ENCODE results near the gene LRCH4. TPM values are rescaled to one million over a fixed set of nuclear protein-coding genes. Genes with fewer than 3 reads are reported as not detected.
A peak's percentile ranks its signal among the peaks of the same experiment; 100 is the strongest.

The LRCH4 gene
- total RNA-seq, 5 donors from 2014 or later (not counting 1 experiment from before 2014, with no cell fraction given) = 328 to 377 (median 362) TPM

GRCh38 chr7:100626530-100627237, 40.8 kb upstream of the LRCH4 start:
- no peaks in the 10 kb centered on the region for H3K27me3 ChIP-seq (replicated peaks in 1 of 2; ENCODE audit: control insufficient read depth in 2 of 2, extremely low read depth in 1 of 2, insufficient read depth in 2 of 2, low read length in 1 of 2)
- WGBS (ENCODE audit: insufficient coverage) = under 1% methylated on average over 26 of the region's 37 CpGs
- Mint-ChIP-seq H3K27ac (peak overlapping the region; percentile 72), H3K36me3 (peaks cover 2% of the 10 kb centered on the region), H3K9me3 (no peaks in the 10 kb centered on the region), H3K27me3 (no peaks in the 10 kb centered on the region), H3K4me1 (peaks cover 35 to 49% (median 42%) of the 10 kb centered on the region in 3 donors), H3K4me3 (peak overlapping the region; percentile 62 to 69 (median 64))
- peak overlapping the region; percentile 80 for H3K27ac ChIP-seq (ENCODE audit: low read length)
- no peaks in the 10 kb centered on the region for H3K9me3 ChIP-seq
- ChIA-PET POLR2A (interaction anchor here in 1 of 2 donors (0.8 kb wide), 1 partner anchor 14 kb away, joined by 3 read pairs; the partner anchor contains the start of gene MOSPD3), CTCF (interaction anchor here (0.6 to 1.5 kb wide), 8 partner anchors 8 to 517 kb away, joined by 3 to 7 read pairs (median 3); partner anchors contain the start of gene MOSPD3 (in 2 of the 2))
- H3K4me1 ChIP-seq (ENCODE audit: control insufficient read depth in 1 of 2, extremely low read depth in 1 of 2, insufficient read depth in 2 of 2, low read length in 2 of 2) = peaks cover 5 to 28% of the 10 kb centered on the region in 2 experiments
- DNase-seq (peak; percentile 74 to 94 (median 86)), ATAC-seq (replicated peaks in 1 of 4) (peak; percentile 97 to 99 (median 97))
- H3K4me3 ChIP-seq (ENCODE audit: control insufficient read depth in 1 of 2, extremely low read depth in 1 of 2, low read length in 1 of 2) = peak overlapping the region; percentile 49 to 59
- no peaks in the 10 kb centered on the region for H3K36me3 ChIP-seq (ENCODE audit: control insufficient read depth in 2 of 2, extremely low read depth in 1 of 2, insufficient read depth in 1 of 2, low read length in 1 of 2)

GRCh38 chr7:100626055-100626454, 40.1 kb upstream of the LRCH4 start:
- H3K27ac Mint-ChIP-seq = peak overlapping the region; percentile 31 to 72
- H3K27ac ChIP-seq (ENCODE audit: low read length) = peak overlapping the region; percentile 35
- POLR2A ChIA-PET = interaction anchor here (0.6 to 0.8 kb wide), 2 partner anchors 13 to 17 kb away, joined by 3 read pairs; partner anchors contain the start of gene MOSPD3 (in 1 of the 2)
- H3K36me3 ChIP-seq (ENCODE audit: control insufficient read depth in 2 of 2, extremely low read depth in 1 of 2, insufficient read depth in 1 of 2, low read length in 1 of 2) = no peaks in the 10 kb centered on the region
- peaks cover 5 to 28% of the 10 kb centered on the region in 2 experiments for H3K4me1 ChIP-seq (ENCODE audit: control insufficient read depth in 1 of 2, extremely low read depth in 1 of 2, insufficient read depth in 2 of 2, low read length in 2 of 2)
- peak overlapping the region; percentile 49 to 69 (median 64) for H3K4me3 Mint-ChIP-seq
- no peak for DNase-seq
- no peaks in the 10 kb centered on the region for H3K27me3 Mint-ChIP-seq
- no peaks in the 10 kb centered on the region for H3K27me3 ChIP-seq (replicated peaks in 1 of 2; ENCODE audit: control insufficient read depth in 2 of 2, extremely low read depth in 1 of 2, insufficient read depth in 2 of 2, low read length in 1 of 2)
- WGBS (ENCODE audit: insufficient coverage) = no CpG with 5 or more reads among the region's 3 CpGs
- no peaks in the 10 kb centered on the region for H3K9me3 Mint-ChIP-seq
- peaks cover 35 to 49% (median 42%) of the 10 kb centered on the region in 3 donors for H3K4me1 Mint-ChIP-seq
- CTCF ChIA-PET = interaction anchor here (0.6 to 1.5 kb wide), 7 partner anchors 8 to 518 kb away, joined by 3 to 7 read pairs (median 3); partner anchors contain the start of gene MOSPD3 (in 2 of the 2)
- H3K9me3 ChIP-seq = no peaks in the 10 kb centered on the region
- H3K4me3 ChIP-seq (ENCODE audit: control insufficient read depth in 1 of 2, extremely low read depth in 1 of 2, low read length in 1 of 2) = peak overlapping the region; percentile 38 to 49
- peaks cover 6% of the 10 kb centered on the region for H3K36me3 Mint-ChIP-seq
- no peak for ATAC-seq (replicated peaks in 1 of 4)

- H3K9me3 Mint-ChIP-seq = no peaks in the 10 kb centered on the region
- WGBS (ENCODE audit: insufficient coverage) = 80% methylated on average over 6 of the region's 15 CpGs
- POLR2A ChIA-PET = interaction anchor here in 1 of 2 donors (0.5 kb wide), 1 partner anchor 8 kb away, joined by 3 read pairs; no protein-coding TSS in a partner anchor
- no peaks in the 10 kb centered on the region for H3K27me3 Mint-ChIP-seq
- Histone ChIP-seq H3K27ac (ENCODE audit: low read length) (no peak overlapping the region), H3K4me1 (ENCODE audit: control insufficient read depth in 1 of 2, extremely low read depth in 1 of 2, insufficient read depth in 2 of 2, low read length in 2 of 2) (peaks cover 5 to 28% of the 10 kb centered on the region in 2 experiments), H3K36me3 (ENCODE audit: control insufficient read depth in 2 of 2, extremely low read depth in 1 of 2, insufficient read depth in 1 of 2, low read length in 1 of 2) (no peaks in the 10 kb centered on the region), H3K9me3 (no peaks in the 10 kb centered on the region), H3K4me3 (ENCODE audit: control insufficient read depth in 1 of 2, extremely low read depth in 1 of 2, low read length in 1 of 2) (no peak overlapping the region), H3K27me3 (replicated peaks in 1 of 2; ENCODE audit: control insufficient read depth in 2 of 2, extremely low read depth in 1 of 2, insufficient read depth in 2 of 2, low read length in 1 of 2) (no peaks in the 10 kb centered on the region)
- peaks cover 26 to 37% (median 34%) of the 10 kb centered on the region in 3 donors for H3K4me1 Mint-ChIP-seq
- no peak for ATAC-seq (replicated peaks in 1 of 4)
- DNase-seq = no peak
- H3K4me3 Mint-ChIP-seq = peak overlapping the region in 1 of 3 donors; percentile 22
- CTCF ChIA-PET = interaction anchor here (0.7 kb wide), 2 partner anchors 81 to 83 kb away, joined by 3 to 5 read pairs; no protein-coding TSS in a partner anchor
- peak overlapping the region in 1 of 2 donors; percentile 65 for H3K27ac Mint-ChIP-seq
- peaks cover 8% of the 10 kb centered on the region for H3K36me3 Mint-ChIP-seq
Observed at GRCh38 chr7:100623951-100624824, 38.3 kb upstream of the LRCH4 start.

GRCh38 chr7:100621554-100621953, 35.6 kb upstream of the LRCH4 start:
- peaks cover 3 to 11% of the 10 kb centered on the region in 2 experiments for H3K4me1 ChIP-seq (ENCODE audit: control insufficient read depth in 1 of 2, extremely low read depth in 1 of 2, insufficient read depth in 2 of 2, low read length in 2 of 2)
- Mint-ChIP-seq H3K4me1 (peaks cover 16 to 18% (median 18%) of the 10 kb centered on the region in 3 donors), H3K27me3 (no peaks in the 10 kb centered on the region), H3K27ac (no peak overlapping the region), H3K9me3 (no peaks in the 10 kb centered on the region), H3K36me3 (peaks cover 8% of the 10 kb centered on the region), H3K4me3 (no peak overlapping the region)
- no peak overlapping the region for H3K27ac ChIP-seq (ENCODE audit: low read length)
- ATAC-seq (replicated peaks in 1 of 4) (no peak), DNase-seq (no peak)
- H3K27me3 ChIP-seq (replicated peaks in 1 of 2; ENCODE audit: control insufficient read depth in 2 of 2, extremely low read depth in 1 of 2, insufficient read depth in 2 of 2, low read length in 1 of 2) = no peaks in the 10 kb centered on the region
- POLR2A ChIA-PET = no interaction called here
- H3K36me3 ChIP-seq (ENCODE audit: control insufficient read depth in 2 of 2, extremely low read depth in 1 of 2, insufficient read depth in 1 of 2, low read length in 1 of 2) = peaks cover 0 to 3% of the 10 kb centered on the region in 2 donors
- H3K4me3 ChIP-seq (ENCODE audit: control insufficient read depth in 1 of 2, extremely low read depth in 1 of 2, low read length in 1 of 2) = no peak overlapping the region
- 92% methylated on average over 8 of the region's 8 CpGs for WGBS (ENCODE audit: insufficient coverage)
- CTCF ChIA-PET = interaction anchor here in 1 of 2 donors (0.5 kb wide), 1 partner anchor 59 kb away, joined by 8 read pairs; no protein-coding TSS in a partner anchor
- no peaks in the 10 kb centered on the region for H3K9me3 ChIP-seq

- no peak overlapping the region for H3K4me3 Mint-ChIP-seq
- peaks cover 0 to 3% of the 10 kb centered on the region in 2 experiments for H3K4me1 ChIP-seq (ENCODE audit: control insufficient read depth in 1 of 2, extremely low read depth in 1 of 2, insufficient read depth in 2 of 2, low read length in 2 of 2)
- ChIA-PET POLR2A (no interaction called here), CTCF (no interaction called here)
- H3K27me3 Mint-ChIP-seq = no peaks in the 10 kb centered on the region
- peaks cover 0 to 3% of the 10 kb centered on the region in 2 donors for H3K36me3 ChIP-seq (ENCODE audit: control insufficient read depth in 2 of 2, extremely low read depth in 1 of 2, insufficient read depth in 1 of 2, low read length in 1 of 2)
- H3K9me3 Mint-ChIP-seq = no peaks in the 10 kb centered on the region
- H3K36me3 Mint-ChIP-seq = peaks cover 8% of the 10 kb centered on the region
- 93% methylated on average over 22 of the region's 23 CpGs for WGBS (ENCODE audit: insufficient coverage)
- no peak overlapping the region for H3K27ac Mint-ChIP-seq
- no peak overlapping the region for H3K4me3 ChIP-seq (ENCODE audit: control insufficient read depth in 1 of 2, extremely low read depth in 1 of 2, low read length in 1 of 2)
- no peak for ATAC-seq (replicated peaks in 1 of 4)
- no peaks in the 10 kb centered on the region for H3K27me3 ChIP-seq (replicated peaks in 1 of 2; ENCODE audit: control insufficient read depth in 2 of 2, extremely low read depth in 1 of 2, insufficient read depth in 2 of 2, low read length in 1 of 2)
- no peak for DNase-seq
- H3K9me3 ChIP-seq = no peaks in the 10 kb centered on the region
- H3K27ac ChIP-seq (ENCODE audit: low read length) = no peak overlapping the region
- peaks cover 8 to 12% (median 10%) of the 10 kb centered on the region in 3 donors for H3K4me1 Mint-ChIP-seq
Observed at GRCh38 chr7:100620804-100621203, 34.9 kb upstream of the LRCH4 start.

- CTCF ChIA-PET = interaction anchor here in 1 of 2 donors (0.6 kb wide), 1 partner anchor 10 kb away, joined by 3 read pairs; no protein-coding TSS in a partner anchor
- no peak overlapping the region for H3K27ac Mint-ChIP-seq
- H3K27me3 Mint-ChIP-seq = no peaks in the 10 kb centered on the region
- no peaks in the 10 kb centered on the region for H3K4me1 ChIP-seq (ENCODE audit: control insufficient read depth in 1 of 2, extremely low read depth in 1 of 2, insufficient read depth in 2 of 2, low read length in 2 of 2)
- no peaks in the 10 kb centered on the region for H3K27me3 ChIP-seq (replicated peaks in 1 of 2; ENCODE audit: control insufficient read depth in 2 of 2, extremely low read depth in 1 of 2, insufficient read depth in 2 of 2, low read length in 1 of 2)
- no peak overlapping the region for H3K4me3 Mint-ChIP-seq
- 87% methylated on average over 3 of the region's 6 CpGs for WGBS (ENCODE audit: insufficient coverage)
- DNase-seq (no peak), ATAC-seq (replicated peaks in 1 of 4) (no peak)
- H3K4me1 Mint-ChIP-seq = peaks cover 4 to 7% (median 6%) of the 10 kb centered on the region in 3 donors
- H3K36me3 Mint-ChIP-seq = peaks cover 8% of the 10 kb centered on the region
- H3K9me3 ChIP-seq = no peaks in the 10 kb centered on the region
- no peak overlapping the region for H3K4me3 ChIP-seq (ENCODE audit: control insufficient read depth in 1 of 2, extremely low read depth in 1 of 2, low read length in 1 of 2)
- H3K9me3 Mint-ChIP-seq = no peaks in the 10 kb centered on the region
- peaks cover 0 to 3% of the 10 kb centered on the region in 2 donors for H3K36me3 ChIP-seq (ENCODE audit: control insufficient read depth in 2 of 2, extremely low read depth in 1 of 2, insufficient read depth in 1 of 2, low read length in 1 of 2)
- H3K27ac ChIP-seq (ENCODE audit: low read length) = no peak overlapping the region
- POLR2A ChIA-PET = interaction anchor here in 1 of 2 donors (0.6 kb wide), 1 partner anchor 50 kb away, joined by 3 read pairs; no protein-coding TSS in a partner anchor
Observed at GRCh38 chr7:100620239-100620638, 34.3 kb upstream of the LRCH4 start.

Measured in T-cell (primary cell).